K562 (cell line): Measurements from ENCODE around the gene ZNF451. TPM values are rescaled to one million over a fixed set of nuclear protein-coding genes. Genes with fewer than 3 reads are reported as not detected.
A peak's percentile ranks its signal among the peaks of the same experiment; 100 is the strongest.

ENCODE experiments used
- CHCHD3 ChIP-seq: fragments of 250-450 bp; sonication (Bioruptor Pico); IDR thresholded peaks from 2 replicates; pipeline ENCODE4 v2.1.2; 2022; ENCODE audit warnings: mild to moderate bottlenecking
- DPF2 ChIP-seq: fragments of 450-650 bp; IDR thresholded peaks from 2 replicates; pipeline ENCODE4 v1.6.1; 2016
- GTF2E2 ChIP-seq: fragments of 200-800 bp; sonication (Bioruptor generic); IDR thresholded peaks from 2 replicates; pipeline ENCODE4 v1.6.1; 2016; ENCODE audit warnings: missing genetic modification characterization, missing compliant biosample characterization
- MYC ChIP-seq, 2 experiments: fragments of 250-450 bp in 1 of 2; sonication (Bioruptor Pico) in 1 of 2; IDR thresholded peaks; 2 replicates each; pipeline versions ENCODE4 v1.5.1 to v1.6.1; 2012 to 2021; ENCODE audit warnings: low read depth in 2 of 2, borderline replicate concordance in 1 of 2, improper control_type of control experiment in 1 of 2, low read length in 1 of 2, mild to moderate bottlenecking in 1 of 2, moderate library complexity in 1 of 2
- SRSF1 ChIP-seq: fragments of 200-400 bp; formaldehyde crosslinking; IDR thresholded peaks from 2 replicates; pipeline ENCODE4 v1.6.1; 2017; ENCODE audit warnings: mild to moderate bottlenecking, low read depth, low read length, moderate library complexity
- ZBED1 ChIP-seq: IDR thresholded peaks from 2 replicates; pipeline ENCODE4 v1.6.1; 2014
- polyA plus RNA-seq, 8 experiments: library from polyadenylated mRNA; depleted of rRNA in 4 of 8; stranded (reverse) in 5 of 8; unstranded in 3 of 8; fragments of >200 nt; fragmentation: Nextera tagmentation in 2 of 8; fragmentation: Illumina TruSeq in 1 of 8; extraction: Ambion mirVana in 2 of 8; extraction: Trizol in 1 of 8; gene quantifications; 2 replicates each; pipeline versions ENCODE4 v1.2.1 to v1.2.3, GENCODE V29; 2011 to 2014; ENCODE audit warnings: inconsistent platforms in 1 of 8, missing spikeins in 1 of 8
- total RNA-seq, 7 experiments: library from RNA; depleted of rRNA in 6 of 7; stranded (reverse); fragments of >200 nt in 6 of 7; fragmentation: Illumina TruSeq in 2 of 7; extraction: Trizol in 2 of 7; gene quantifications; 2 replicates each; pipeline versions ENCODE4 v1.2.1 to v1.2.3, GENCODE V29; 2011 to 2021; ENCODE audit warnings: low replicate concordance in 1 of 7
- TF ChIP-seq, protein P1 (sequence below): fragments of 450-650 bp; IDR thresholded peaks from 2 replicates; pipeline ENCODE4 v1.6.1; 2016; ENCODE audit warnings: low read depth
- TF ChIP-seq, protein P2 (sequence below): fragments of 200-800 bp; sonication (Bioruptor generic); IDR thresholded peaks from 2 replicates; pipeline ENCODE4 v1.6.1; 2017; ENCODE audit warnings: missing genetic modification characterization, missing compliant biosample characterization
- TF ChIP-seq, protein P3 (sequence below), 2 experiments: fragments of 450-650 bp; IDR thresholded peaks; 2 replicates each; pipeline ENCODE4 v1.6.1; 2018; ENCODE audit warnings: mild to moderate bottlenecking in 2 of 2, low read depth in 1 of 2; ENCODE audit not compliant: partially characterized antibody in 2 of 2

The ZNF451 gene
- total and polyA plus RNA-seq, 9 of the 15 experiments (the other 6 are each of a cell fraction or from before 2014, with no cell fraction given), result 16.1 to 74.3 (median 38.3) TPM

DNA sequence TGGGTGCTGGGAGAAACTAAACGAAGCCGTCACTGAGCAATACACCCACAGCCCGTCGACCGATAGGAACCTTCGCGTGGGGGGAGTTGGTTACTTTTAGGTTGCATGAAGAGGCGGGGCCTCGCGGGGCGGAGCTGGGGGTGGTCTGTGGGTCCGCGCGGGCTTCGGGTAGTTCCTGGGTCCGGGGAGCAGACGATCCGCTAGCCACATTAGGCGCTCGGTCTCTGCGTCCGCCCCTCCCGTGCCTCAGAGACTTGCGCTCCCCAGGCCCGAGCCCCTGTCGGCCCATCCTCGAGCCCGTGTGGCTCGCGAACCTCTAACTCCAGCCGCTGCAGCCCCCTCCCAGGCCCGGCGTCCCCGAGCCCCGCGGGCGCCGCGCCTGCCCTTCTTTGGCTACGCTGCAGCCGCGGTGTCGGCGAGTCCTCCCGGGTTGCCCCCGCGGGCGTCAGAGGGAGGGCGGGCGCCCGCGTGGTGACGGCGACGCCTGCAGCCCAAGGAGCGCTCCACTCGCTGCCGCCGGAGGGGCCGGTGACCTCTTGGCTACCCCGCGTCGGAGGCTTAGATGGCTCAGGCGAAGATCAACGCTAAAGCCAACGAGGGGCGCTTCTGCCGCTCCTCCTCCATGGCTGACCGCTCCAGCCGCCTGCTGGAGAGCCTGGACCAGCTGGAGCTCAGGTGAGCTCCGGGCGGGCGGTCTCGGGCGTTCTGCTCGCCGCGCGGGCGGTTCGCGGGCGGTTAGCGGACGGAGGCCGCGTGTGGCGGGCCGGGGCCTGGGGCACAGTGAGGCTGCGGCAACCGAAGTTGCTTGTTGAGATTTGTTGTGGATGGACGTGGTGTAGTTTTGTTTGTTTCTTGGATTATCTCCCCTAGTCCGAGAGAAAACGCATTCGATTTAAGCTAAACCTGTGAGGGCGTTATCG lies 82.4 kb downstream of the ZNF451 start, which contains the start of gene BAG2 (continued):
- TF ChIP-seq, protein P1, sequence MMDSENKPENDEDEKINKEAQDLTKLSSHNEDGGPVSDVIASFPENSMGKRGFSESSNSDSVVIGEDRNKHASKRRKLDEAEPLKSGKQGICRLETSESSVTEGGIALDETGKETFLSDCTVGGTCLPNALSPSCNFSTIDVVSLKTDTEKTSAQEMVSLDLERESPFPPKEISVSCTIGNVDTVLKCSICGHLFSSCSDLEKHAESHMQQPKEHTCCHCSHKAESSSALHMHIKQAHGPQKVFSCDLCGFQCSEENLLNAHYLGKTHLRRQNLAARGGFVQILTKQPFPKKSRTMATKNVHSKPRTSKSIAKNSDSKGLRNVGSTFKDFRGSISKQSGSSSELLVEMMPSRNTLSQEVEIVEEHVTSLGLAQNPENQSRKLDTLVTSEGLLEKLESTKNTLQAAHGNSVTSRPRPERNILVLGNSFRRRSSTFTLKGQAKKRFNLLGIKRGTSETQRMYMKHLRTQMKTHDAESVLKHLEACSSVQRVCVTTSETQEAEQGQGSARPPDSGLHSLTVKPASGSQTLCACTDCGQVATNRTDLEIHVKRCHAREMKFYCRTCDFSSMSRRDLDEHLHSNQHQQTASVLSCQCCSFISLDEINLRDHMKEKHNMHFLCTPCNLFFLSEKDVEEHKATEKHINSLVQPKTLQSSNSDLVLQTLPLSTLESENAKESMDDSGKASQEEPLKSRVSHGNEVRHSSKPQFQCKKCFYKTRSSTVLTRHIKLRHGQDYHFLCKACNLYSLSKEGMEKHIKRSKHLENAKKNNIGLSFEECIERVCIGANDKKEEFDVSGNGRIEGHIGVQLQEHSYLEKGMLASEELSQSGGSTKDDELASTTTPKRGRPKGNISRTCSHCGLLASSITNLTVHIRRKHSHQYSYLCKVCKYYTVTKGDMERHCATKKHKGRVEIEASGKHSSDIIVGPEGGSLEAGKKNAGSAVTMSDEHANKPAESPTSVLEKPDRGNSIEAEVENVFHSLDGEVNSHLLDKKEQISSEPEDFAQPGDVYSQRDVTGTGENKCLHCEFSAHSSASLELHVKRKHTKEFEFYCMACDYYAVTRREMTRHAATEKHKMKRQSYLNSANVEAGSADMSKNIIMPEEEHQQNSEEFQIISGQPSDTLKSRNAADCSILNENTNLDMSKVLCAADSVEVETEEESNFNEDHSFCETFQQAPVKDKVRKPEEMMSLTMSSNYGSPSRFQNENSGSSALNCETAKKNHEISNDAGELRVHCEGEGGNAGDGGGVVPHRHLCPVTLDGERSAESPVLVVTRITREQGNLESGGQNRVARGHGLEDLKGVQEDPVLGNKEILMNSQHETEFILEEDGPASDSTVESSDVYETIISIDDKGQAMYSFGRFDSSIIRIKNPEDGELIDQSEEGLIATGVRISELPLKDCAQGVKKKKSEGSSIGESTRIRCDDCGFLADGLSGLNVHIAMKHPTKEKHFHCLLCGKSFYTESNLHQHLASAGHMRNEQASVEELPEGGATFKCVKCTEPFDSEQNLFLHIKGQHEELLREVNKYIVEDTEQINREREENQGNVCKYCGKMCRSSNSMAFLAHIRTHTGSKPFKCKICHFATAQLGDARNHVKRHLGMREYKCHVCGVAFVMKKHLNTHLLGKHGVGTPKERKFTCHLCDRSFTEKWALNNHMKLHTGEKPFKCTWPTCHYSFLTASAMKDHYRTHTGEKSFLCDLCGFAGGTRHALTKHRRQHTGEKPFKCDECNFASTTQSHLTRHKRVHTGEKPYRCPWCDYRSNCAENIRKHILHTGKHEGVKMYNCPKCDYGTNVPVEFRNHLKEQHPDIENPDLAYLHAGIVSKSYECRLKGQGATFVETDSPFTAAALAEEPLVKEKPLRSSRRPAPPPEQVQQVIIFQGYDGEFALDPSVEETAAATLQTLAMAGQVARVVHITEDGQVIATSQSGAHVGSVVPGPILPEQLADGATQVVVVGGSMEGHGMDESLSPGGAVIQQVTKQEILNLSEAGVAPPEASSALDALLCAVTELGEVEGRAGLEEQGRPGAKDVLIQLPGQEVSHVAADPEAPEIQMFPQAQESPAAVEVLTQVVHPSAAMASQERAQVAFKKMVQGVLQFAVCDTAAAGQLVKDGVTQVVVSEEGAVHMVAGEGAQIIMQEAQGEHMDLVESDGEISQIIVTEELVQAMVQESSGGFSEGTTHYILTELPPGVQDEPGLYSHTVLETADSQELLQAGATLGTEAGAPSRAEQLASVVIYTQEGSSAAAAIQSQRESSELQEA, result no peak
- TF ChIP-seq DPF2 (no peak), CHCHD3 (CRISPR knock-in tag) (no peak), MYC (IDR thresholded peaks at IDR 0.05; ENCODE audit: low read depth, low read length) (peak; percentile 66), MYC (CRISPR knock-in tag; IDR thresholded peaks at IDR 0.05; ENCODE audit: borderline replicate concordance, low read depth) (peak; percentile 68; the same call in 1 of the 2 replicates), SRSF1 (peak; percentile 30; the same call in 1 of the 2 replicates), GTF2E2 (tag) (peak; percentile 77), ZBED1 (0 out of 2 replicates have a peak, but pooled peaks have one; percentile 5)
- TF ChIP-seq, protein P2, sequence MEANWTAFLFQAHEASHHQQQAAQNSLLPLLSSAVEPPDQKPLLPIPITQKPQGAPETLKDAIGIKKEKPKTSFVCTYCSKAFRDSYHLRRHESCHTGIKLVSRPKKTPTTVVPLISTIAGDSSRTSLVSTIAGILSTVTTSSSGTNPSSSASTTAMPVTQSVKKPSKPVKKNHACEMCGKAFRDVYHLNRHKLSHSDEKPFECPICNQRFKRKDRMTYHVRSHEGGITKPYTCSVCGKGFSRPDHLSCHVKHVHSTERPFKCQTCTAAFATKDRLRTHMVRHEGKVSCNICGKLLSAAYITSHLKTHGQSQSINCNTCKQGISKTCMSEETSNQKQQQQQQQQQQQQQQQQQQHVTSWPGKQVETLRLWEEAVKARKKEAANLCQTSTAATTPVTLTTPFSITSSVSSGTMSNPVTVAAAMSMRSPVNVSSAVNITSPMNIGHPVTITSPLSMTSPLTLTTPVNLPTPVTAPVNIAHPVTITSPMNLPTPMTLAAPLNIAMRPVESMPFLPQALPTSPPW (CRISPR knock-in tag), result peak; percentile 95
- TF ChIP-seq, protein P3, sequence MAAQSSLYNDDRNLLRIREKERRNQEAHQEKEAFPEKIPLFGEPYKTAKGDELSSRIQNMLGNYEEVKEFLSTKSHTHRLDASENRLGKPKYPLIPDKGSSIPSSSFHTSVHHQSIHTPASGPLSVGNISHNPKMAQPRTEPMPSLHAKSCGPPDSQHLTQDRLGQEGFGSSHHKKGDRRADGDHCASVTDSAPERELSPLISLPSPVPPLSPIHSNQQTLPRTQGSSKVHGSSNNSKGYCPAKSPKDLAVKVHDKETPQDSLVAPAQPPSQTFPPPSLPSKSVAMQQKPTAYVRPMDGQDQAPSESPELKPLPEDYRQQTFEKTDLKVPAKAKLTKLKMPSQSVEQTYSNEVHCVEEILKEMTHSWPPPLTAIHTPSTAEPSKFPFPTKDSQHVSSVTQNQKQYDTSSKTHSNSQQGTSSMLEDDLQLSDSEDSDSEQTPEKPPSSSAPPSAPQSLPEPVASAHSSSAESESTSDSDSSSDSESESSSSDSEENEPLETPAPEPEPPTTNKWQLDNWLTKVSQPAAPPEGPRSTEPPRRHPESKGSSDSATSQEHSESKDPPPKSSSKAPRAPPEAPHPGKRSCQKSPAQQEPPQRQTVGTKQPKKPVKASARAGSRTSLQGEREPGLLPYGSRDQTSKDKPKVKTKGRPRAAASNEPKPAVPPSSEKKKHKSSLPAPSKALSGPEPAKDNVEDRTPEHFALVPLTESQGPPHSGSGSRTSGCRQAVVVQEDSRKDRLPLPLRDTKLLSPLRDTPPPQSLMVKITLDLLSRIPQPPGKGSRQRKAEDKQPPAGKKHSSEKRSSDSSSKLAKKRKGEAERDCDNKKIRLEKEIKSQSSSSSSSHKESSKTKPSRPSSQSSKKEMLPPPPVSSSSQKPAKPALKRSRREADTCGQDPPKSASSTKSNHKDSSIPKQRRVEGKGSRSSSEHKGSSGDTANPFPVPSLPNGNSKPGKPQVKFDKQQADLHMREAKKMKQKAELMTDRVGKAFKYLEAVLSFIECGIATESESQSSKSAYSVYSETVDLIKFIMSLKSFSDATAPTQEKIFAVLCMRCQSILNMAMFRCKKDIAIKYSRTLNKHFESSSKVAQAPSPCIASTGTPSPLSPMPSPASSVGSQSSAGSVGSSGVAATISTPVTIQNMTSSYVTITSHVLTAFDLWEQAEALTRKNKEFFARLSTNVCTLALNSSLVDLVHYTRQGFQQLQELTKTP (IDR thresholded peaks at IDR 0.05; ENCODE audit: low read depth in 1 of 2, partially characterized antibody in 2 of 2), result no peak
